ENCODE results near the gene TCEA2.

TCEA2 gene

GRCh38 chr20:64062596-64063388 is at the start of gene TCEA2:
Gene TCEA2 (plus strand): TSS chr20:64063198. CDS start chr20:64063313, 115 bp downstream.
- peak; percentile 94 to 97 (median 95) for DNase-seq

- DNase-seq: no peak
Measured at GRCh38 chr20:64015635-64016034, 47.4 kb upstream of the TCEA2 start.

- DNase-seq: no peak
Measured at GRCh38 chr20:64021124-64021975, 41.6 kb upstream of the TCEA2 start.

GRCh38 chr20:64022671-64023360 is 40.2 kb upstream of the TCEA2 start:
- DNase-seq: no peak

- DNase-seq: no peak
Measured at GRCh38 chr20:64023361-64024140, 39.4 kb upstream of the TCEA2 start.

- DNase-seq: no peak
Measured at GRCh38 chr20:64024141-64024990, 38.6 kb upstream of the TCEA2 start.

GRCh38 chr20:64025101-64025825 is 37.7 kb upstream of the TCEA2 start:
- no peak for DNase-seq

- DNase-seq: no peak
Measured at GRCh38 chr20:64025826-64026412, 37.1 kb upstream of the TCEA2 start.

- no peak for DNase-seq
Measured at GRCh38 chr20:64027981-64028685, 34.9 kb upstream of the TCEA2 start.

- DNase-seq: no peak
Measured at GRCh38 chr20:64029293-64030117, 33.5 kb upstream of the TCEA2 start.

GRCh38 chr20:64030371-64031134 is 32.4 kb upstream of the TCEA2 start:
- DNase-seq: no peak

- DNase-seq: no peak
Measured at GRCh38 chr20:64031822-64032314, 31.1 kb upstream of the TCEA2 start.

GRCh38 chr20:64032706-64033624 is 30.0 kb upstream of the TCEA2 start:
- no peak for DNase-seq

- no peak for DNase-seq
Measured at GRCh38 chr20:64033981-64034493, 29.0 kb upstream of the TCEA2 start.

GRCh38 chr20:64035066-64035932 is 27.7 kb upstream of the TCEA2 start:
- no peak for DNase-seq
